Loucy (cell line): Measurements from ENCODE around the gene GDAP1L1.

Source experiments
- H2AFZ ChIP-seq: fragments of 200-600 bp; sonication (generic); 2 replicates; pipeline ENCODE4 v1.6.0; 2016; ENCODE audit warnings: antibody characterized with exemption, mild to moderate bottlenecking, low read length, moderate library complexity
- H3F3A ChIP-seq: fragments of 200-600 bp; 2 replicates; pipeline ENCODE4 v1.6.0; 2016; ENCODE audit warnings: antibody characterized with exemption, low read depth, mild to moderate bottlenecking
- H3K27me3 ChIP-seq: fragments of 200-600 bp; sonication (generic); 2 replicates; pipeline ENCODE4 v1.6.1; 2014; ENCODE audit warnings: low read length, mild to moderate bottlenecking; ENCODE audit not compliant: insufficient read depth, poor library complexity, severe bottlenecking
- H3K36me3 ChIP-seq: fragments of 200-600 bp; sonication (generic); 2 replicates; pipeline ENCODE4 v1.6.1; 2016; ENCODE audit warnings: low read length; ENCODE audit not compliant: insufficient read depth
- H3K4me1 ChIP-seq: fragments of 200-600 bp; sonication (generic); 2 replicates; pipeline ENCODE4 v1.5.1; 2014; ENCODE audit warnings: low read length, mild to moderate bottlenecking; ENCODE audit not compliant: insufficient read depth, poor library complexity, severe bottlenecking
- H3K4me2 ChIP-seq: fragments of 200-600 bp; sonication (generic); 2 replicates; pipeline ENCODE4 v1.6.0; 2014; ENCODE audit warnings: antibody characterized with exemption, low read length, low read depth, mild to moderate bottlenecking; ENCODE audit not compliant: poor library complexity, severe bottlenecking
- H3K4me3 ChIP-seq: fragments of 200-600 bp; sonication (generic); 2 replicates; pipeline ENCODE4 v1.5.1; 2014; ENCODE audit warnings: low read length, mild to moderate bottlenecking, mixed read lengths; ENCODE audit not compliant: poor library complexity, severe bottlenecking
- H3K79me2 ChIP-seq: fragments of 200-600 bp; sonication (generic); 2 replicates; pipeline ENCODE4 v1.6.1; 2014; ENCODE audit warnings: low read length; ENCODE audit not compliant: insufficient read depth
- H3K9ac ChIP-seq: fragments of 200-600 bp; sonication (generic); 2 replicates; pipeline ENCODE4 v1.6.0; 2014; ENCODE audit warnings: mild to moderate bottlenecking, low read depth, low read length, moderate library complexity; ENCODE audit not compliant: poor library complexity, severe bottlenecking
- H3K9me2 ChIP-seq: fragments of 200-600 bp; sonication (generic); replicated peaks from 2 replicates; pipeline ENCODE4 v1.6.1; 2016; ENCODE audit warnings: low read depth, low read length, mixed read lengths
- H3K9me3 ChIP-seq: fragments of 200-600 bp; sonication (generic); 2 replicates; pipeline ENCODE4 v1.6.1; 2014; ENCODE audit warnings: mild to moderate bottlenecking, antibody characterized with exemption, low read length, low read depth; ENCODE audit not compliant: insufficient read depth
- H4K20me1 ChIP-seq: fragments of 200-600 bp; sonication (generic); 2 replicates; pipeline ENCODE4 v1.6.0; 2014; ENCODE audit warnings: antibody characterized with exemption, low read length, mild to moderate bottlenecking; ENCODE audit not compliant: insufficient read depth, poor library complexity, severe bottlenecking
- EZH2phosphoT487 ChIP-seq: fragments of 200-600 bp; IDR thresholded peaks from 2 replicates; pipeline ENCODE4 v1.6.1; 2018; ENCODE audit warnings: antibody characterized with exemption, mild to moderate bottlenecking, moderate library complexity, borderline replicate concordance
- TF ChIP-seq, protein P1 (sequence below): fragments of 200-600 bp; sonication (generic); conservative IDR thresholded peaks from 2 replicates; pipeline ENCODE4 v1.5.1; 2014; ENCODE audit warnings: mild to moderate bottlenecking, antibody characterized with exemption, low read length

Gene GDAP1L1

DNA sequence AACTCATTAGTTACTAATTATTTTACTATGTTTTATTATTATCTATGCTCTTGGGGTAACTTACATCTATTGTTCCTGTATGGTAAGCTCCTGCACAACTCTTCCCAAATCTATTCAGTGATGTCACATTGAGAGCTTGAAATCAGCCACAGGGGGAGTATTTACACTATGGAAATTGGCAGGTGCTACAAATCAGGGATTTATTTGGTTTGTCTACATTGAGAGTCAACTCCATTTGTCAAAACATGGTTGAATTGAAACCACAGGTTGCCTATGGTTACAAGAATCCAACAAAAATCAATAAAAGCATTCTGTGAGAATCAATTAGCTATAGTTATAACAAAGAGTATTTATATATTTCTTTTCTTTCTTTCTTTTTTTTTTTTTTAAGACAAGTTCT, 67.8 kb downstream of the GDAP1L1 start:
- Histone ChIP-seq H3K27me3 (no peaks in the 10 kb centered on the region), H3K79me2 (peaks cover 9% of the 10 kb centered on the region; the same call in 1 of the 2 replicates), H2AFZ (no peak overlapping the region), H3K4me3 (no peak overlapping the region), H3K4me2 (no peak overlapping the region), H3K9ac (no peak overlapping the region), H3K4me1 (peaks cover 6% of the 10 kb centered on the region), H3K9me2 (no peaks in the 10 kb centered on the region), H3F3A (no peaks in the 10 kb centered on the region), H3K36me3 (no peaks in the 10 kb centered on the region), H4K20me1 (no peaks in the 10 kb centered on the region), H3K9me3 (no peaks in the 10 kb centered on the region)
- TF ChIP-seq, protein P1, sequence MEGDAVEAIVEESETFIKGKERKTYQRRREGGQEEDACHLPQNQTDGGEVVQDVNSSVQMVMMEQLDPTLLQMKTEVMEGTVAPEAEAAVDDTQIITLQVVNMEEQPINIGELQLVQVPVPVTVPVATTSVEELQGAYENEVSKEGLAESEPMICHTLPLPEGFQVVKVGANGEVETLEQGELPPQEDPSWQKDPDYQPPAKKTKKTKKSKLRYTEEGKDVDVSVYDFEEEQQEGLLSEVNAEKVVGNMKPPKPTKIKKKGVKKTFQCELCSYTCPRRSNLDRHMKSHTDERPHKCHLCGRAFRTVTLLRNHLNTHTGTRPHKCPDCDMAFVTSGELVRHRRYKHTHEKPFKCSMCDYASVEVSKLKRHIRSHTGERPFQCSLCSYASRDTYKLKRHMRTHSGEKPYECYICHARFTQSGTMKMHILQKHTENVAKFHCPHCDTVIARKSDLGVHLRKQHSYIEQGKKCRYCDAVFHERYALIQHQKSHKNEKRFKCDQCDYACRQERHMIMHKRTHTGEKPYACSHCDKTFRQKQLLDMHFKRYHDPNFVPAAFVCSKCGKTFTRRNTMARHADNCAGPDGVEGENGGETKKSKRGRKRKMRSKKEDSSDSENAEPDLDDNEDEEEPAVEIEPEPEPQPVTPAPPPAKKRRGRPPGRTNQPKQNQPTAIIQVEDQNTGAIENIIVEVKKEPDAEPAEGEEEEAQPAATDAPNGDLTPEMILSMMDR: no peak
- TF ChIP-seq EZH2phosphoT487: no peak

DNA sequence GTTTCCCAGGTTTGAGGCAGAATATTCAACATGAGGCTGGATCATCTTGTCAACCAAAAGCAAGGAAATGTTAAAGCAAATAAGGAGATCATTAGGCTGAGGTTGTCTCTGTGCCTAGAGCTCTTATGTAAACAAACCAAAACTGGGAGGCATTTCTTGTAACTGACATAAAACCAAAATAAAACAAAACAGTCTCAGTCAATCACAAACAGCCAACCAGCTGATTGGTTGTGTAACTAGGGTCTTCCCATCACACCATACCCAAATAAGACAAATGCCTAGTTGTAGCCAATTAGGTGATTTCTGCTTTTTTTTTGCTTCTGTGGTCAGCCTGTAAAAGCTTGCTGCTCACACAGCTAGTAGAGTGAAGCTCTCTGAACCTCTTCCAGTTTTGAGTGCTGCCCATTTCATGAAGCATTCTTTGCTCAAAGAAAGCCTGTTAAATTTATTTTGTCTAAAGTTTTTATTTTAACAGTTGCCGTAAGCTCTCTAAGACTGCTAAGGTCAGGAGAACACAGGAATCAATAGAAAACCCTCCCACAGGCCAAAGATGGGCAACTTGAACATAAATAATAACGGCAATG, 72.8 kb downstream of the GDAP1L1 start:
- no peak overlapping the region for H3K4me2 ChIP-seq
- H3K36me3 ChIP-seq: no peaks in the 10 kb centered on the region
- TF ChIP-seq, protein P1: no peak
- no peak for TF ChIP-seq EZH2phosphoT487
- H3K9ac ChIP-seq: no peak overlapping the region
- H3K9me2 ChIP-seq: no peaks in the 10 kb centered on the region
- no peaks in the 10 kb centered on the region for H3K4me1 ChIP-seq
- no peaks in the 10 kb centered on the region for H4K20me1 ChIP-seq
- H3F3A ChIP-seq: no peaks in the 10 kb centered on the region
- H3K79me2 ChIP-seq: no peaks in the 10 kb centered on the region
- no peaks in the 10 kb centered on the region for H3K9me3 ChIP-seq
- H3K27me3 ChIP-seq: no peaks in the 10 kb centered on the region
- no peak overlapping the region for H2AFZ ChIP-seq
- no peak overlapping the region for H3K4me3 ChIP-seq

DNA sequence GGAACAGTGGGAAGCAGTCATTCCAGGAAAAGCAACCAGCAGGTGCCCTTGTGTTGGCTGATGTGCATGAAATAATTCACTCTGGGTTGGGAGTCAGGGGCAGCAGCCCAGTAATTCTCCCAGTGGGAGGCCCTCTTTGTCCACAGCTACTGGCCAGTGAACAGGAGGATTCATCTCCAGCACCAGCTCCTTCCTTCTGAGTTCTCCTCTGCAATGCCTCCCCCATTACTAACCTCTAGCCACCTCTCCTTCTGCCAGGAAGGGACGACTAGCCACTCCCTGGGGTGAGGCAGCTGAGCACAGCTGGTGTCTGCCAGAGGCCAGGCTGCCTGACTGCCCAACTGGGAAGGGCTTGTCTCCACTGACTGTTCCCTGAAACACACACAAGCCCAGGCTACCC, 77.2 kb downstream of the GDAP1L1 start:
- H3K9me2 ChIP-seq: no peaks in the 10 kb centered on the region
- no peak overlapping the region for H3K9ac ChIP-seq
- H3K4me1 ChIP-seq: no peaks in the 10 kb centered on the region
- H4K20me1 ChIP-seq: no peaks in the 10 kb centered on the region
- H3K4me3 ChIP-seq: no peak overlapping the region
- no peaks in the 10 kb centered on the region for H3K79me2 ChIP-seq
- H3K36me3 ChIP-seq: no peaks in the 10 kb centered on the region
- no peaks in the 10 kb centered on the region for H3F3A ChIP-seq
- H3K9me3 ChIP-seq: no peaks in the 10 kb centered on the region
- no peak overlapping the region for H2AFZ ChIP-seq
- TF ChIP-seq, protein P1: no peak
- no peak for TF ChIP-seq EZH2phosphoT487
- no peak overlapping the region for H3K4me2 ChIP-seq
- no peaks in the 10 kb centered on the region for H3K27me3 ChIP-seq
